Measurements from ENCODE around the gene NKD2. TPM values are rescaled to one million over a fixed set of nuclear protein-coding genes. Genes with fewer than 3 reads are reported as not detected.

NKD2 gene
- total and polyA plus RNA-seq, 7 donors: 0.08 to 0.96 (median 0.63) TPM; not detected in 1

GRCh38 chr5:1077026-1077425 is 68.4 kb downstream of the NKD2 start:
- intact Hi-C loops (cut with DNase I): no loop called here
- TF ChIP-seq, protein P1, sequence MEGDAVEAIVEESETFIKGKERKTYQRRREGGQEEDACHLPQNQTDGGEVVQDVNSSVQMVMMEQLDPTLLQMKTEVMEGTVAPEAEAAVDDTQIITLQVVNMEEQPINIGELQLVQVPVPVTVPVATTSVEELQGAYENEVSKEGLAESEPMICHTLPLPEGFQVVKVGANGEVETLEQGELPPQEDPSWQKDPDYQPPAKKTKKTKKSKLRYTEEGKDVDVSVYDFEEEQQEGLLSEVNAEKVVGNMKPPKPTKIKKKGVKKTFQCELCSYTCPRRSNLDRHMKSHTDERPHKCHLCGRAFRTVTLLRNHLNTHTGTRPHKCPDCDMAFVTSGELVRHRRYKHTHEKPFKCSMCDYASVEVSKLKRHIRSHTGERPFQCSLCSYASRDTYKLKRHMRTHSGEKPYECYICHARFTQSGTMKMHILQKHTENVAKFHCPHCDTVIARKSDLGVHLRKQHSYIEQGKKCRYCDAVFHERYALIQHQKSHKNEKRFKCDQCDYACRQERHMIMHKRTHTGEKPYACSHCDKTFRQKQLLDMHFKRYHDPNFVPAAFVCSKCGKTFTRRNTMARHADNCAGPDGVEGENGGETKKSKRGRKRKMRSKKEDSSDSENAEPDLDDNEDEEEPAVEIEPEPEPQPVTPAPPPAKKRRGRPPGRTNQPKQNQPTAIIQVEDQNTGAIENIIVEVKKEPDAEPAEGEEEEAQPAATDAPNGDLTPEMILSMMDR (IDR thresholded peaks at IDR 0.05): no peak
- H3K36me3 ChIP-seq (ENCODE audit: insufficient read depth in 1 of 2, low read depth in 1 of 2): peaks cover 0 to 7% of the 10 kb centered on the region in 2 donors

GRCh38 chr5:1077491-1078020 is 69.0 kb downstream of the NKD2 start:
- TF ChIP-seq, protein P1 (IDR thresholded peaks at IDR 0.05): no peak
- ATAC-seq (no peak), DNase-seq (no peak)
- Histone ChIP-seq H3K9me3 (no peaks in the 10 kb centered on the region), H3K4me3 (no peak overlapping the region), H3K27ac (no peak overlapping the region), H3K36me3 (ENCODE audit: insufficient read depth in 1 of 2, low read depth in 1 of 2) (peaks cover 0 to 7% of the 10 kb centered on the region in 2 donors), H3K27me3 (ENCODE audit: insufficient read depth in 3 of 3, low read length in 2 of 3) (no peaks in the 10 kb centered on the region), H3K4me1 (no peaks in the 10 kb centered on the region)
- intact Hi-C loops (cut with DNase I): no loop called here
- 95 to 97% (median 96%) methylated on average over 27 of the region's 27 CpGs for WGBS, 3 donors

More at GRCh38 chr5:1077026-1077425, 68.4 kb downstream of the NKD2 start:
- H3K4me3 ChIP-seq: no peak overlapping the region
- no peaks in the 10 kb centered on the region for H3K4me1 ChIP-seq
- no peaks in the 10 kb centered on the region for H3K27me3 ChIP-seq (ENCODE audit: insufficient read depth in 3 of 3, low read length in 2 of 3)
- H3K27ac ChIP-seq: no peak overlapping the region
- ATAC-seq (no peak), DNase-seq (no peak)
- 91 to 94% (median 94%) methylated on average over 16 to 19 of the region's 19 CpGs for WGBS, 3 donors
- no peaks in the 10 kb centered on the region for H3K9me3 ChIP-seq

- DNase-seq: no peak
- TF ChIP-seq, protein P1 (IDR thresholded peaks at IDR 0.05): no peak
- ATAC-seq: no peak
- Histone ChIP-seq H3K4me1 (no peaks in the 10 kb centered on the region), H3K27me3 (ENCODE audit: insufficient read depth in 3 of 3, low read length in 2 of 3) (no peaks in the 10 kb centered on the region), H3K4me3 (no peak overlapping the region), H3K27ac (no peak overlapping the region), H3K9me3 (no peaks in the 10 kb centered on the region), H3K36me3 (ENCODE audit: insufficient read depth in 1 of 2, low read depth in 1 of 2) (peaks cover 0 to 8% of the 10 kb centered on the region in 2 donors)
- WGBS, 3 donors: 91 to 96% (median 96%) methylated on average over 12 to 13 of the region's 13 CpGs
- intact Hi-C loops (cut with DNase I): no loop called here
Observed at GRCh38 chr5:1078206-1078605, 69.6 kb downstream of the NKD2 start.

DNA sequence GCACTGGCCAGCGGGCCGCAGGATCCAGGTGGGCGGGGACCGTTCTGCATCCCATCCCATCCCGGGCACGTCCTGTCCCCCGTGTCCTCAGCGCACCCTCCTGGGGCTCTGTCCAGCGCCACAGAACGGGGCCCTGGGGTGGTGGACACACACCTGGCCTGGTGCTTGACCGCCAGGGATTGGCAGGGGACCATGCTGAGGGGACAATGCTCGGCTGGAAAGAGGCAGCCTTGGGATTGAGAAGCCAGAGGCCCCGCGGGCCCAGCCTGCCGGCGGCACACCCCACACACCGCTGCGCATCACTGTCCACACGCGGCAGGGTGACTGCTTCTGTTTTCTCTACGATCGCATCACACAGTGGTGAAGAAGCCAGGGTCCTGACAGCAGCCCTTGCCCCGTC is 70.2 kb downstream of the NKD2 start:
- Histone ChIP-seq H3K4me1 (no peaks in the 10 kb centered on the region), H3K27ac (no peak overlapping the region), H3K4me3 (no peak overlapping the region), H3K36me3 (ENCODE audit: insufficient read depth in 1 of 2, low read depth in 1 of 2) (peaks cover 0 to 11% of the 10 kb centered on the region in 2 donors), H3K9me3 (no peaks in the 10 kb centered on the region), H3K27me3 (ENCODE audit: insufficient read depth in 3 of 3, low read length in 2 of 3) (no peaks in the 10 kb centered on the region)
- ATAC-seq (no peak), DNase-seq (no peak)
- TF ChIP-seq, protein P1 (IDR thresholded peaks at IDR 0.05): no peak
- intact Hi-C loops (cut with DNase I): no loop called here
- 93 to 96% (median 94%) methylated on average over 23 of the region's 23 CpGs for WGBS, 3 donors

DNA sequence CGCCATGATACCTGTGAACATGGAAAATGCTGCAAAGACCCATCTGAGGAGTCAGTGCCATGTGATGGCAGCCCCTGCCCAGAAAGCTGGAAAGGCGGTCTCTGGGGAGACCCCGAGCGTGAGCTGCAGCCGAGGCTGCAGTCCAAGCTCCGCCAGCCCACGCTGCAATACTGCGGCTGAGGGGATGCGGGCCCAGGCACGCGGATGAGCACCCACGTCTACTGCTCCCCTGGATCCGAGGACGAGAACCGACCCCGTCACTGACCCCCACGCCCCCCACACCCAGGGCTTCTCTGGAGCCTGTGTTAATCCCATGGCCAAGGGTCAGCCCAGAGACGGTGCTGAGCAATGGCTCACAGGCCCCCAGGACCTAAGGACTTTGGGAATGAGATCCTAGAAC is 70.9 kb downstream of the NKD2 start:
- Histone ChIP-seq H3K9me3 (no peaks in the 10 kb centered on the region), H3K27me3 (ENCODE audit: insufficient read depth in 3 of 3, low read length in 2 of 3) (no peaks in the 10 kb centered on the region), H3K36me3 (ENCODE audit: insufficient read depth in 1 of 2, low read depth in 1 of 2) (peaks cover 0 to 14% of the 10 kb centered on the region in 2 donors), H3K4me3 (no peak overlapping the region), H3K4me1 (no peaks in the 10 kb centered on the region), H3K27ac (no peak overlapping the region)
- no peak for DNase-seq
- TF ChIP-seq, protein P1 (IDR thresholded peaks at IDR 0.05): no peak
- WGBS, 3 donors: 92 to 96% (median 93%) methylated on average over 18 of the region's 18 CpGs
- ATAC-seq: no peak
- intact Hi-C loops (cut with DNase I): no loop called here
